H1 (cell line): ENCODE data around the gene PITPNB. TPM values are rescaled to one million over a fixed set of nuclear protein-coding genes. Genes with fewer than 3 reads are reported as not detected.

Experiments
- BRCA1 ChIP-seq: IDR thresholded peaks from 2 replicates; pipeline ENCODE4 v1.6.1; 2012; ENCODE audit warnings: low read depth, low read length, improper control_type of control experiment
- GABPA ChIP-seq: IDR thresholded peaks from 2 replicates; pipeline ENCODE4 v1.6.1; 2011; ENCODE audit warnings: mild to moderate bottlenecking, low read length, moderate library complexity, borderline replicate concordance; ENCODE audit not compliant: insufficient read depth
- polyA plus RNA-seq, 7 experiments: library from polyadenylated mRNA; depleted of rRNA in 3 of 7; stranded (reverse) in 5 of 7; unstranded in 2 of 7; fragments of >200 nt in 5 of 7; fragments of 200-250 nt in 2 of 7; gene quantifications; 1 replicate in 5 of 7; 2 replicates in 1 of 7; 4 replicates in 1 of 7; pipeline versions ENCODE4 v1.2.1 to v1.2.3, GENCODE V29; 2011 to 2013; ENCODE audit warnings: missing spikeins in 2 of 7, mixed read lengths in 2 of 7
- total RNA-seq: library from RNA; stranded (reverse); fragmentation: NEBNext Ultra II Directional; extraction: Animal tissue kit (Norgen Biotek cat#: 25700); gene quantifications from 2 replicates; pipeline ENCODE4 v1.2.1, GENCODE V29; 2021

PITPNB gene
- total and polyA plus RNA-seq, 2 of the 8 experiments (the other 6 are each of a cell fraction or from before 2014, with no cell fraction given) = 24.6 to 89.3 TPM

DNA sequence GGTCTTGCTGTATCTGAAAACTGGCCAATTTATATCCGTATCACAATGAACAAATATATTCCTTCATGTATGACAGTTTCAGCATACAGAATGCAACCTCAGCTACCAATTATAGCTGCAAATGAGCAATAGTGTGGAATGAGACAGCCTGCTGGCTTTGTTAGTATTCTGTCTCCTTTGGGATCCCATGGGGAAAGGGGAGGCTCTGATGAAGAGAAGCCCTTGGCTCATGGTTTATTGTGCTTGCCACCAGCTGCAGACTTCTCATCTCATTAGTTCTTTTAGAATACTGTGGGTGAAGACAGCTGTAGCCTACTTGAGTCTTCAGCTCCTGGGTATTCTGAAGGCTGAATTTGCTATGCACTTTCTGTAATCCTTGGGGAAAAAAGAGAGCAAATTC, 42.4 kb downstream of the PITPNB start (continued):
- TF ChIP-seq GABPA = no peak
- TF ChIP-seq BRCA1 = no peak
